Measurements from ENCODE around the gene RABEP1. TPM values are rescaled to one million over a fixed set of nuclear protein-coding genes. Genes with fewer than 3 reads are reported as not detected.
"Not testable (repeated sequence)": the region's sequence is repeated elsewhere in the genome, so short reads cannot be mapped to it uniquely, and the experiment has no call there.

Gene RABEP1
- 22.1 and 24.4 TPM in 2 replicates for total RNA-seq (2014; rRNA removed)
- Bru-seq, nascent RNA, result percentile 70 among the genes with signal in this experiment
- percentile 74 among the genes with signal in this experiment for BruChase-seq, experiment 1, labeled RNA remaining after a 6-hour chase
- percentile 73 among the genes with signal in this experiment for BruChase-seq, experiment 2, labeled RNA remaining after a 2-hour chase
- long read RNA-seq, full-length matches to known transcripts, result 31 of 66 reads
- long read RNA-seq, partial matches to known transcripts, result 18 of 66 reads
- long read RNA-seq, other reads (novel, unspliced or antisense), result 17 of 66 reads

- H4K20me1 ChIP-seq (ENCODE audit: low read length), result 0 out of 2 replicates have a peak, but pooled peaks cover 6% of the 10 kb centered on the region
- DNase-seq, result peak; percentile 69
- H3F3A ChIP-seq (ENCODE audit: low read length, unreplicated experiment), result no peaks in the 10 kb centered on the region
- H3K9me3 ChIP-seq (ENCODE audit: low read length), result no peaks in the 10 kb centered on the region
- no peaks in the 10 kb centered on the region for H3K36me3 ChIP-seq (ENCODE audit: low read depth, low read length)
- H2AFZ ChIP-seq (ENCODE audit: low read length), result peak within 1 kb of the TSS; percentile 77; the same call in 1 of the 2 replicates
- H3K4me3 ChIP-seq (ENCODE audit: low read length), result peak within 1 kb of the TSS; percentile 76
- H3K27ac ChIP-seq (ENCODE audit: low read length), result no peak within 1 kb of the TSS
- H3K79me2 ChIP-seq (ENCODE audit: low read length), result peaks cover 45% of the 10 kb centered on the region
- H3K9ac ChIP-seq (ENCODE audit: low read length), result peak within 1 kb of the TSS; percentile 58
- H3K4me2 ChIP-seq (ENCODE audit: low read length), result peak within 1 kb of the TSS; percentile 92
- intact Hi-C loops (cut with micrococcal nuclease), result no loop called here
- peaks cover 15% of the 10 kb centered on the region for H3K4me1 ChIP-seq (ENCODE audit: insufficient read depth, low read length)
- no TSS peak for BruUV-seq (replicated peaks)
- H3K27me3 ChIP-seq (ENCODE audit: low read length), result no peaks in the 10 kb centered on the region
- no peak for TF ChIP-seq CTCF (conservative IDR thresholded peaks at IDR 0.05; ENCODE audit: low read depth, low read length)
- no peak for TF ChIP-seq EZH2 (IDR thresholded peaks at IDR 0.05; ENCODE audit: low read length, unreplicated experiment)
- TF ChIP-seq EZH2phosphoT487 (IDR thresholded peaks at IDR 0.05; ENCODE audit: borderline replicate concordance, low read length), result no peak
- ChIA-PET POLR2A (ENCODE audit: unreplicated experiment) (interaction anchor here (0.6 kb wide), 2 partner anchors 22 to 53 kb away, joined by 3 to 5 read pairs; no protein-coding TSS in a partner anchor), CTCF (interaction anchor here (0.7 to 0.8 kb wide), 2 partner anchors 21 to 26 kb away, joined by 3 to 4 read pairs; no protein-coding TSS in a partner anchor)
- peak; percentile 72 for ATAC-seq
- no peaks in the 10 kb centered on the region for H3K9me2 ChIP-seq (replicated peaks; ENCODE audit: low read length)
Measured at GRCh38 chr17:5281814-5282641, at the start of gene RABEP1. Gene RABEP1, plus strand, starts transcription at chr17:5282284. Its CDS starts 203 bp downstream, at chr17:5282487.

DNA sequence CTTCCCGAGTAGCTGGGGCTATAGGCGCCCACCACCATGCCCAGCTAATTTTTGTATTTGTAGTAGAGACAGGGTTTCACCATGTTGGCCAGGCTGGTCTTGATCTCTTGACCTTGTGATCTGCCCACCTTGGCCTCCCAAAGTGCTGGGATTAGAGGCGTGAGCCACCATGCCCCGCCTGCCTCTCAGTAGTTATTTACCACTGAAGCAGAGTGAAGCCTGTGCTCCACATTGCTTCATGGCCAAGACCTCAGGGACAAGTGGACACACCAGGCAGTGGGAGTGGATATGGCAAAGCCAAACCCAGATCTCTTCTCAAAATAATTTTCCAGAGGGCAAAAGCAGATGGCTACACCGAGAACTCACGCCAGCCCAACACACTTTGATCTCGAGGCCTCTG, 48.6 kb upstream of the RABEP1 start:
- POLR2A ChIA-PET (ENCODE audit: unreplicated experiment); intact Hi-C loops (cut with micrococcal nuclease); H4K20me1 ChIP-seq (ENCODE audit: low read length); H3K9me3 ChIP-seq (ENCODE audit: low read length); H3K36me3 ChIP-seq (ENCODE audit: low read depth, low read length); H3K9me2 ChIP-seq (replicated peaks; ENCODE audit: low read length); H3K4me3 ChIP-seq (ENCODE audit: low read length); H3K79me2 ChIP-seq (ENCODE audit: low read length); H3F3A ChIP-seq (ENCODE audit: low read length, unreplicated experiment); ATAC-seq; CTCF ChIA-PET; H3K4me2 ChIP-seq (ENCODE audit: low read length); DNase-seq; H3K4me1 ChIP-seq (ENCODE audit: insufficient read depth, low read length); H3K27ac ChIP-seq (ENCODE audit: low read length); H3K9ac ChIP-seq (ENCODE audit: low read length); BruUV-seq (replicated peaks); H3K27me3 ChIP-seq (ENCODE audit: low read length); H2AFZ ChIP-seq (ENCODE audit: low read length): not testable (repeated sequence)

GRCh38 chr17:5234645-5235576, 47.2 kb upstream of the RABEP1 start, which contains the start of gene SCIMP:
Gene SCIMP, minus strand, starts transcription at chr17:5234860. Its CDS starts 105 bp downstream, at chr17:5234755.
- H3K4me3 ChIP-seq (ENCODE audit: low read length), result no peak within 1 kb of the TSS
- ChIA-PET CTCF (no interaction called here), POLR2A (ENCODE audit: unreplicated experiment) (no interaction called here)
- H3K9me3 ChIP-seq (ENCODE audit: low read length), result no peaks in the 10 kb centered on the region
- H3K4me2 ChIP-seq (ENCODE audit: low read length), result no peak within 1 kb of the TSS
- ATAC-seq (no peak), DNase-seq (no peak)
- H3K4me1 ChIP-seq (ENCODE audit: insufficient read depth, low read length), result peaks cover 5% of the 10 kb centered on the region; the same call in 1 of the 2 replicates
- no TSS peak for BruUV-seq (replicated peaks)
- no peaks in the 10 kb centered on the region for H3K79me2 ChIP-seq (ENCODE audit: low read length)
- H3K9me2 ChIP-seq (replicated peaks; ENCODE audit: low read length), result no peaks in the 10 kb centered on the region
- no peaks in the 10 kb centered on the region for H4K20me1 ChIP-seq (ENCODE audit: low read length)
- no peaks in the 10 kb centered on the region; the same call in 1 of the 2 replicates for H3K36me3 ChIP-seq (ENCODE audit: low read depth, low read length)
- no peaks in the 10 kb centered on the region for H3K27me3 ChIP-seq (ENCODE audit: low read length)
- H3K9ac ChIP-seq (ENCODE audit: low read length), result no peak within 1 kb of the TSS
- no peak within 1 kb of the TSS for H3K27ac ChIP-seq (ENCODE audit: low read length)
- H3F3A ChIP-seq (ENCODE audit: low read length, unreplicated experiment), result no peaks in the 10 kb centered on the region
- intact Hi-C loops (cut with micrococcal nuclease), result no loop called here
- TF ChIP-seq EZH2phosphoT487 (IDR thresholded peaks at IDR 0.05; ENCODE audit: borderline replicate concordance, low read length) (no peak), CTCF (conservative IDR thresholded peaks at IDR 0.05; ENCODE audit: low read depth, low read length) (no peak), EZH2 (IDR thresholded peaks at IDR 0.05; ENCODE audit: low read length, unreplicated experiment) (no peak)
- no peak within 1 kb of the TSS for H2AFZ ChIP-seq (ENCODE audit: low read length)
